ENCODE data around the gene KIAA0408. TPM values are rescaled to one million over a fixed set of nuclear protein-coding genes. Genes with fewer than 3 reads are reported as not detected.
"Not testable (repeated sequence)": the region's sequence is repeated elsewhere in the genome, so short reads cannot be mapped to it uniquely, and the experiment has no call there.

KIAA0408 gene
- total RNA-seq, 1 donor from 2014 or later = 0.28 TPM

DNA sequence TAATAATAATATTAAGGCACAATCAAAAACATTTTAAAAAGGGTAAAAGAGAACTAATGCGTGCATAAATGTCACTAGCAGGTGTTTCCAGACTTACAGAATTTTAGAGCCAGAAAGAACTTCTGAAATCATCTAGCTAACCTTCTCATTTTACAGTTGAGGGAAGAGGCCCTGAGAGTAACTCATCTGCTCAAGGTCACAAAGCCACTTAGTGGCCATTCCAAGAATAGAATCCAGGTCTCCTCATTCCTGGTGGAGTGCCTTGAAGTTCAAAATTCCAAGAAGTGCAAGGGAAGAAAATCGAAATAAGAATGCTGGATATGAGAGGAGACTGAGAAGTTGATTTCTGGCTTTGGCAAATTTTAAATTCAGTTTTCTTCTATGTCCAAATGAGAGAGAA, 3.2 kb upstream of the KIAA0408 start:
- no peak for ATAC-seq

DNA sequence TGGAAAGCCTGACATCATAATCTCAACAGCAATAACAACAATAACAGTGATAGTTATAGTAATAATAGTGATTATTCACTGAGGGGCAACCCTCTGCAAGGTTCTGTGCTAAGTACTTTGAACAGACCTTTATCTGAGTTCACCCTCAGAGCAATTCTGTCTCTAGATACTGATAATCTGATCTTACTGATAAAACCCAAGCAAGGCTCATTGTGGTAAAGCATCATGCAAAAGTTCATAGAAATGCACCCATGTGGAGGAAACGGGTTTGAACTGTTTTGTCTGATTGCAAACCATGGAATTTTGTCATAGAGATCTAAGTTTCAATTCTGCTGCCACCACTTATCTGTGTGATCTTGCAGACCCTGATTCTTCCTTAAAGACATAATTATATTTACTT, 1.3 kb upstream of the KIAA0408 start:
- ATAC-seq = no peak

GRCh38 chr6:127458817-127459216, 372 bp downstream of the KIAA0408 start:
- no peak for ATAC-seq

DNA sequence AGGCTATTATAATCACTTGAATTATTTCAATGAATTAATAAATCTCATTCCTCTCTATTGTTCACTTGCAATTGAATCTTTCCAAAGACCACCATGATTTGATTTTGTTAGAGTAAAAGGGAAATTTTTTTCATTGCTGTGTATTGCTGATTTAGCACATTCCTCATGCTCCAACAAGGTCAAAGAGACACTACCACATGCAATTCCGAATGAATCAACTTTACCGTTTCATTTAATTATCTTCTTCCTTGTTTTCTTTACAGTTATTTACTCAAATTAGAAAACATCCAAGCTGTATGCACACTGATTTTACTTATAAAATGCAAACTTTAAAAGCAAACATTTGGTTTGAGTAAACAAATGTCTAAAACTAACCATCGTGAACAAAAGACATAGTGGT, 967 bp downstream of the KIAA0408 start:
- ATAC-seq = no peak

- no peak for ATAC-seq
Measured at GRCh38 chr6:127457456-127458064, 1.6 kb downstream of the KIAA0408 start.

DNA sequence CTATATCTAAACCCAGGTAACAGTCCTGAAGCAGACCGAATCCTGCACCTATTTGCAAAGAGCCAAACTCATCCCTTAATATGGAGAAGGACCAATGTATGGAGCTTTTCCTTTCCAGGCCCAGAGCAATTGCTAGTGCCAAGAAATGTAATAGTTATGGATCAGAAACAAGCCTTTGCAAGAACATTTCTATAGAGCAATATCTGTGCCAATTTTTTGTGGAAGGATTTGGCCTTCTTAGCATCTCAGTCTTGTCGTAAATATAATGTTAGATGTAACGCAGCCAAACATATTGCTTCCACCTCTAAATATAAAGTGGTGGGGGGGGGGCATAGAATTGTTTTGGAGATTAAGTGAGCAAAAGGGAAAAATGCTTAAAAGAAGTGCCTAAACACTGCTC, 2.7 kb downstream of the KIAA0408 start:
- ATAC-seq = no peak

- no peak for ATAC-seq
Measured at GRCh38 chr6:127453845-127454619, 5.2 kb downstream of the KIAA0408 start.

DNA sequence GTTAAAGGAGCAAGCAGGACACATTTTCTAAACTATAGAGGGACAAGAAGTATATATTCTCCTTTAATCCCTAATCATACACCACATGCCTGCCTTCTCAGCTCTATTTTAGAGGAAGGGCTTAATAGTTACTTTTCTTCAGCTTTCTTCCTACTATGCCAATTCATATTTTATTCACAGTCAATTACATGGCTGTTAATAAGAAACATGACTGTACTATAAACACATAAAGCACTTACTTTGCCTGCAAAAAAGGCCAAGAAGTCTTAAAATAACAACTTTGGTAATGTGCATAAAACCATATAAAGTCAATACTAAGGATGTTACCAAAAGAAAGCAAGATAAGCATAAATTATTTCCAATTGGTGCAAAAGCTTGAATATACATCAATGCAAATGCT, 6.4 kb downstream of the KIAA0408 start:
- no peak for ATAC-seq

DNA sequence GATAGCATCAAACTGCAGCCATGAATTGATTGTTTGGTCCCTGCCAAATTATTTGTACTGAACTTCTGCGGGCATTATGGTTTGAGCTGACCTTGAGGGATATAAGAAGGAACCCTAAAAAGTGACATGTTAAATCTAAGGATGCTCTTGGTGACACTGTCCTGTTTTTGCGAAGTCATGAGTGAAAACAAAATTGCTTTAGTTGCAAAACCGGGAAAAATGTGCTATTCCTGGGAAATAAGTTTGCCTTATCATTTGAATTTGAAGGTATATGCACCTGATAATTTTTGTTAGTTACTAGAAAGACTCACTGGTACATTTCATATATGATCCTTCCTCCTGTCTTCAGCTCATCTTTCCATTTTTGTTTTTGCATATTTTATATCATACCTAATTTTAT, 7.8 kb downstream of the KIAA0408 start:
- no peak for ATAC-seq

DNA sequence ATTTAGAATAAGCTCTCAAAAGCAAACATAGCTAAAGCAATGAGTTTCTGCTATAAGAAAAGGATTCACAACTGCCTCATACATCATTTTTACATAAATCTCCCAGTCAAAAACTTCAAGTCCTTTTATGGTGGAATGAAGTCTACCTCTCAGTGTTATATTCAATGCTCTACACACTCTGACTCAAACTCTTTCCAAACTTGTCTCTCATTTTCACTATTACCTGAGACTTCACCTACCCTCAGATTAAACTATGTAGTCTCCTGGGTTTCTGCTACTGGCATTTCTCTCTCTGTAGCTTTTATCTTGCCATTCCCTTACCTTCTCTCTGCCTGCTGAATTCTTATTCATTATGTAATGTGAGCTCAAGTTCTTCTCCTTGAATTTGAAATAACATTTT, 11.4 kb downstream of the KIAA0408 start:
- no peak for ATAC-seq

GRCh38 chr6:127446356-127446755, 12.8 kb downstream of the KIAA0408 start:
- ATAC-seq = no peak

GRCh38 chr6:127441881-127442280, 17.3 kb downstream of the KIAA0408 start:
- no peak for ATAC-seq

GRCh38 chr6:127439718-127440117, 19.5 kb downstream of the KIAA0408 start:
- no peak for ATAC-seq

DNA sequence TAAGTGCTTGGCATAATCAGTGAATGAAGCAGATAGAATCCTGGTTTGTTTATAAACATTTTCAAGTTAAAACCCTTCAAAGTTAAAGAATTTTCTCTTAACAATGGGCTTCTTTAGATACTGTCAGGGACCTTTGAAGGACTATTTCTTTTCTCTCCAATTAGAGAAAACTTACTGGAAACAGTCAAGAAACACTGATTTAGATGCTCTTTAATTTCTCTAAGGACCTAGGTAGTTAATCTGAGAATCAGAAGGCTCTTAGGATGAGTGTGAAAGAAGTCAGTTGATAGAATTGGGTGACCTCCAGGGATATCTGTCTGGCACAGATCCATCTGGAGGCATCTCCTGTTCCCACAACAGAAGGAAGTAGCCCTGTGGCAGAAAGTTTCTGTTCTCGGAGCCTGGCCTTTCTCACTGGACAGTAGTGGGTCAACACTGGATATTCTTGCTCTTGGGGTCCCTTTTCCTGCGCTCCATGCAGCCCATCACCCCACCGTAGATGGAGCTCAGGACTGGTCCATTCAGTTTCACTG, 22.5 kb downstream of the KIAA0408 start:
- no peak for ATAC-seq

- ATAC-seq = no peak
Measured at GRCh38 chr6:127435626-127436220, 23.5 kb downstream of the KIAA0408 start.

DNA sequence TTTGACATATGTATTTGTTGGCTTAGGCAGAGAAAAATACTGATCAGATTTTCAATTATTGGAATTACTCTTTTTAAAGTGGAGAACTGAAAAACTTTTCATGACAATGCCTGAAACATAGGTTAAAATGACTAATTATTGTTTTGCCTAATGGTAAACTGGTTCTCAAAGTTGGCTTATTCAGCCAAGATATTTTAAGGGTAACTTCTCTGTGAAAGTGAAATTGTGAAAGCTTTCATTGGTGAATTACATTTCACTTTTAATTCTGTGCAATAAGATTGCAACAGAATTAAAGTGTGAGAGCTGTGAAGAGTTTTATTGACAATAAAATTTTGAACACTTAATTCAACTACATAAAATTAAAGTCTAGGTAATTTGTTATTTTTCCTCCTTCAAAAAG, 24.5 kb downstream of the KIAA0408 start:
- ATAC-seq = no peak

DNA sequence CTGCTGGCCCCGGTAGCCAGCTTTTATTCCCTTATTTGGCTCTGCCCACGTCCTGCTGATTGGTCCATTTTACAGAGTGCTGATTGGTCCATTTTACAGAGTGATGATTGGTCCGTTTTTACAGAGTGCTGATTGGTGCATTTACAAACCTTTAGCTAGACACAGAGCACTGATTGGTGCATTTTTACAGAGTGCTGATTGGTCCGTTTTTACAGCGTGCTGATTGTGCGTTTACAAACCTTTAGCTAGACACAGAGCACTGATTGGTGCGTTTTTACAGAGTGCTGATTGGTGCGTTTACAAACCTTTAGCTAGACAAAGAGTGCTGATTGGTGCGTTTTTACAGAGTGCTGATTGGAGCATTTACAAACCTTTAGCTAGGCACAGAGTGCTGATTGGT, 30.6 kb downstream of the KIAA0408 start:
- ATAC-seq = not testable (repeated sequence)

DNA sequence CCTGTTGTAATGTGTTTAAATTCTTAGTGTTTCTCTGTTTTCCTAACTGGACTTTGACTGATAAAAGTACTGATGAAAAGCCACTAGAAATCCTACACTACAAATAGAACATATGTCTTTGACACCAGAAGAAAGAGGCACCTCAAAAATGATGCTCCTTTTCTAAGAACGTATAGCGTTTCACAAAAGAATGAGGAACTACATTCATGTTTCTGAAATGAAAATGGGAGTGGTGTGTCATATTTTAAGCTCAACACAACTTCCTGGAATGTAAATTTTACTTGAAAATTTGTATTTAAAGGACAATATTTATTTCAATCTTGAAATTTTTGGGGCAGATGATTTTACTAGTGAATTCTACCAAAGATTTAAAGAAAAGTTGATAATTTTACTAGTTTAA, 35.3 kb downstream of the KIAA0408 start:
- ATAC-seq = no peak

DNA sequence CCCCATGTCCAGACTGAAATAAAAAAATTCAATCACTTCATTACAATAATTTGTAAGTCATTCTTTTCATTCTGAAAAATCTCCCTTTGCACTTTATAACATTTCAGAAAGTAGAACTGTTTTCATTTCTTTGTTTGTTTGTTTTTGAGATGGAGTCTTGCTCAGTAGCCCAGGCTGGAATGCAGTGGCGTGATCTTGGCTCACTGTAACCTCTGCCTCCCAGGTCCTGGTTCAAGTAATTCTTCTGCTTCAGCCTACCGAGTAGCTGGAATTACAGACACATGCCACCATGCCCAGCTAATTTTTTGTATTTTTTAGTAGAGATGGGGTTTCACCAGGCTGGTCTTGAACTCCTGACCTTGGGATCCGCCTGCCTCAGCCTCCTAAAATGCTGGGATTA, 38.0 kb downstream of the KIAA0408 start:
- not testable (repeated sequence) for ATAC-seq

- peak; percentile 99 for ATAC-seq
Measured at GRCh38 chr6:127420556-127420955, 38.6 kb downstream of the KIAA0408 start.

DNA sequence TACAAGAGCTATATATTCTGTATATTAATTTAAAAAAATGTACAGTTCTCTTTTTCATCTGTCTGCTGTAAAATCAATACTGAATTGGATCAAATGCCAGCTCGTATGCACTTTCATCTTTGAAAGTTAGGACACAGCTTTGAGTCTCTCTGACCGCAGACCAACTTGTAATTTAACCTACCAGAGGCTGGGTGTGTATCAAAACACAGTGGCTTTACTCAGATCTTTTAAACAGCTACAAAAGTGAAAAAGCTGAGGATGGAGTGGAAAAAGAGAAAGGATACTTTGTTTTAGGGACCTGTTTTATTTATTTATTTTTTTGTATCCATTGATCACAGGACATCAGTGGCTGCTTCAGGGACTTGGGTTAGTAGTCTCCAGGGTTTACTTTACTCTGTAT, 44.1 kb downstream of the KIAA0408 start:
- ATAC-seq = no peak

GRCh38 chr6:127413123-127413522, 46.1 kb downstream of the KIAA0408 start:
- not testable (repeated sequence) for ATAC-seq

DNA sequence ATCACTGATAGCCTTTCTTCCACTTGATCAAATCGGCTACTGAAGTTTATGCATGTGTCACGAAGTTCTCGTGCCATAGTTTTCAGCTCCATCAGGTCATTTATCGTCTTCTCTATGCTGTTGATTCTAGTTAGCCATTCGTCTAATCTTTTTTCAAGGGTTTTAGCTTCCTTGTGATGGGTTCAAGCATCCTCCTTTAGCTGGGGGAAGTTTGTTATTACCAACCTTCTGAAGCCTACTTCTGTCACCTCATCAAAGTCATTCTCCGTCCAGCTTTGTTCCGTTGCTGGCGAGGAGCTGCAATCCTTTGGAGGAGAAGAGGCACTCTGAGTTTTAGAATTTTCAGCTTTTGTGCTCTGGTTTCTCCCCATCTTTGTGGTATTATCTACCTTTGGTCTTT, 47.2 kb downstream of the KIAA0408 start:
- not testable (repeated sequence) for ATAC-seq

Data from esophagus mucosa (tissue), 1 donor.